Keratinocyte (primary cell): ENCODE results near the gene YTHDC1. TPM values are rescaled to one million over a fixed set of nuclear protein-coding genes. Genes with fewer than 3 reads are reported as not detected.
A peak's percentile ranks its signal among the peaks of the same experiment; 100 is the strongest.

Source experiments
- DNase-seq: peaks from one replicate; pipeline ENCODE4 v3.0.0-alpha.2; 2011; ENCODE audit warnings: low read depth, missing footprints, low spot score
- FAIRE-seq: peaks from 2 replicates; lab custom pipeline; 2011; peaks lifted over from hg19 to GRCh38; lab: Jason Lieb, UNC
- H2AFZ ChIP-seq: 2 replicates; pipeline ENCODE4 v1.6.0; 2012; ENCODE audit warnings: low read length, control low read depth, inconsistent platforms; ENCODE audit not compliant: control insufficient read depth
- H3K27ac ChIP-seq: 2 replicates; pipeline ENCODE4 v1.5.1; 2011; ENCODE audit warnings: low read length; ENCODE audit not compliant: control insufficient read depth, insufficient read depth
- H3K27me3 ChIP-seq: 3 replicates; pipeline ENCODE4 v1.6.0; 2011; ENCODE audit warnings: low read length; ENCODE audit not compliant: control insufficient read depth, insufficient read depth; ENCODE audit errors: extremely low read depth
- H3K36me3 ChIP-seq, 2 experiments: 2 replicates in 1 of 2; 3 replicates in 1 of 2; pipeline ENCODE4 v1.5.1; 2011; ENCODE audit warnings: low read length in 2 of 2, mild to moderate bottlenecking in 1 of 2; ENCODE audit not compliant: control insufficient read depth in 2 of 2, insufficient read depth in 2 of 2; ENCODE audit errors: extremely low read depth in 1 of 2
- H3K4me1 ChIP-seq: 3 replicates; pipeline ENCODE4 v1.5.1; 2011; ENCODE audit warnings: low read length; ENCODE audit not compliant: control insufficient read depth, insufficient read depth; ENCODE audit errors: extremely low read depth
- H3K4me2 ChIP-seq: 3 replicates; pipeline ENCODE4 v1.6.0; 2011; ENCODE audit warnings: low read depth, low read length; ENCODE audit not compliant: control insufficient read depth, insufficient read depth; ENCODE audit errors: extremely low read depth
- H3K4me3 ChIP-seq, 3 experiments: fragments of 200-600 bp in 1 of 3; sonication (generic) in 1 of 3; 2 replicates in 2 of 3; 3 replicates in 1 of 3; pipeline ENCODE4 v1.5.1; 2011 to 2016; ENCODE audit warnings: low read length in 3 of 3, mild to moderate bottlenecking in 3 of 3, control low read depth in 2 of 3, inconsistent platforms in 1 of 3, low read depth in 1 of 3, mixed read lengths in 1 of 3, mixed run types in 1 of 3, moderate library complexity in 1 of 3; ENCODE audit not compliant: control insufficient read depth in 2 of 3, insufficient read depth in 2 of 3; ENCODE audit errors: extremely low read depth in 1 of 3
- H3K79me2 ChIP-seq: 2 replicates; pipeline ENCODE4 v1.6.0; 2012; ENCODE audit warnings: low read length; ENCODE audit not compliant: control insufficient read depth, insufficient read depth
- H3K9ac ChIP-seq: 3 replicates; pipeline ENCODE4 v1.6.0; 2011; ENCODE audit warnings: low read length; ENCODE audit not compliant: control insufficient read depth, insufficient read depth; ENCODE audit errors: extremely low read depth
- H3K9me1 ChIP-seq: 3 replicates; pipeline ENCODE4 v1.6.0; 2011; ENCODE audit warnings: low read length; ENCODE audit not compliant: control insufficient read depth, insufficient read depth; ENCODE audit errors: extremely low read depth
- H3K9me3 ChIP-seq: 2 replicates; pipeline ENCODE4 v1.5.1; 2012; ENCODE audit warnings: low read depth, low read length; ENCODE audit not compliant: control insufficient read depth
- H4K20me1 ChIP-seq: 3 replicates; pipeline ENCODE4 v1.6.0; 2011; ENCODE audit warnings: low read length; ENCODE audit not compliant: control insufficient read depth, insufficient read depth; ENCODE audit errors: extremely low read depth
- CTCF ChIP-seq, 3 experiments: IDR thresholded peaks in 1 of 3; conservative IDR thresholded peaks in 1 of 3; optimal IDR thresholded peaks in 1 of 3; 2 replicates in 2 of 3; 3 replicates in 1 of 3; pipeline versions ENCODE3 to v1.5.1; 2011; ENCODE audit warnings: low read length in 3 of 3, mild to moderate bottlenecking in 3 of 3, moderate library complexity in 2 of 3, control low read depth in 1 of 3, inconsistent platforms in 1 of 3; ENCODE audit not compliant: insufficient read depth in 2 of 3; ENCODE audit errors: extremely low read depth in 1 of 3
- EZH2 ChIP-seq: IDR thresholded peaks from one replicate; pipeline ENCODE4 v1.6.1; 2012; ENCODE audit warnings: inconsistent platforms, mild to moderate bottlenecking, low read length, moderate library complexity
- dilution Hi-C: fragments of 300-500 bp; cut with MboI; formaldehyde crosslinking; loops from one replicate; pipeline ENCODE4 v1.7.0; 2020; ENCODE audit warnings: low sequenced_read_pairs; ENCODE audit not compliant: extremely low pct_ligation_motif_present
- polyA plus RNA-seq, 5 experiments: library from polyadenylated mRNA; depleted of rRNA in 3 of 5; stranded (reverse) in 3 of 5; stranded (forward) in 1 of 5; unstranded in 1 of 5; fragments of >200 nt; gene quantifications; 1 replicate in 1 of 5; 2 replicates in 3 of 5; 3 replicates in 1 of 5; pipeline versions ENCODE4 v1.2.1 to v1.2.3, GENCODE V29; 2011 to 2012; ENCODE audit warnings: missing spikeins in 2 of 5, low read depth in 1 of 5, low replicate concordance in 1 of 5

YTHDC1 gene
- polyA plus RNA-seq, 1 donor (not counting 4 experiments of a cell fraction or from before 2014, with no cell fraction given): 74.2 TPM

GRCh38 chr4:68361146-68361589 is 11.3 kb upstream of the YTHDC1 start:
- no peak overlapping the region for H3K4me3 ChIP-seq
- DNase-seq (peak; percentile 66), FAIRE-seq (peak; percentile 93)
- peak overlapping the region; percentile 50 for H3K4me2 ChIP-seq
- no peaks in the 10 kb centered on the region for H3K36me3 ChIP-seq
- H2AFZ ChIP-seq: no peak overlapping the region
- dilution Hi-C loops: no loop called here
- no peaks in the 10 kb centered on the region for H3K9me1 ChIP-seq
- no peaks in the 10 kb centered on the region for H3K27me3 ChIP-seq
- TF ChIP-seq EZH2 (no peak), CTCF (optimal IDR thresholded peaks at IDR 0.05 in 1 of 3, IDR thresholded peaks at IDR 0.05 in 1 of 3, conservative IDR thresholded peaks at IDR 0.05 in 1 of 3; ENCODE audit: extremely low read depth in 1 of 3, insufficient read depth in 2 of 3, low read length in 3 of 3) (no peak)
- H3K4me1 ChIP-seq: peaks cover 22% of the 10 kb centered on the region
- H3K27ac ChIP-seq: peak overlapping the region; percentile 88
- no peaks in the 10 kb centered on the region for H3K79me2 ChIP-seq
- peaks cover 9% of the 10 kb centered on the region for H3K9me3 ChIP-seq
- H3K9ac ChIP-seq: peak overlapping the region; percentile 34
- no peaks in the 10 kb centered on the region for H4K20me1 ChIP-seq

- H3K9me3 ChIP-seq: peaks cover 9% of the 10 kb centered on the region
- TF ChIP-seq EZH2: no peak
- no peak for TF ChIP-seq CTCF (optimal IDR thresholded peaks at IDR 0.05 in 1 of 3, IDR thresholded peaks at IDR 0.05 in 1 of 3, conservative IDR thresholded peaks at IDR 0.05 in 1 of 3; ENCODE audit: extremely low read depth in 1 of 3, insufficient read depth in 2 of 3, low read length in 3 of 3)
- no peak overlapping the region for H2AFZ ChIP-seq
- H3K4me3 ChIP-seq: no peak overlapping the region
- dilution Hi-C loops: no loop called here
- no peaks in the 10 kb centered on the region for H3K27me3 ChIP-seq
- no peak for DNase-seq
- H3K4me1 ChIP-seq: peaks cover 22% of the 10 kb centered on the region
- H3K9me1 ChIP-seq: no peaks in the 10 kb centered on the region
- H3K79me2 ChIP-seq: no peaks in the 10 kb centered on the region
- H3K27ac ChIP-seq: peak overlapping the region; percentile 88
- no peaks in the 10 kb centered on the region for H3K36me3 ChIP-seq
- no peak overlapping the region for H3K9ac ChIP-seq
- H3K4me2 ChIP-seq: peak overlapping the region; percentile 35
- no peak for FAIRE-seq
- H4K20me1 ChIP-seq: no peaks in the 10 kb centered on the region
Measured at GRCh38 chr4:68360231-68360968, 10.5 kb upstream of the YTHDC1 start.
